SU-DHL-6 (cell line): Measurements from ENCODE around the gene NPC2.

Experiments
- H2AFZ ChIP-seq: fragments of 200-600 bp; sonication (generic); 2 replicates; pipeline ENCODE4 v1.6.1; 2014; ENCODE audit warnings: low read depth, mild to moderate bottlenecking, moderate library complexity, mixed read lengths, antibody characterized with exemption, low read length; ENCODE audit not compliant: severe bottlenecking
- H3F3A ChIP-seq: fragments of 200-600 bp; shearing (Covaris generic); 2 replicates; pipeline ENCODE4 v1.6.0; 2016; ENCODE audit warnings: antibody characterized with exemption, mild to moderate bottlenecking; ENCODE audit not compliant: insufficient read depth
- H3K27ac ChIP-seq: fragments of 200-600 bp; sonication (generic); 2 replicates; pipeline ENCODE4 v1.5.1; 2016; ENCODE audit warnings: low read depth, mild to moderate bottlenecking, low read length, moderate library complexity, mixed read lengths
- H3K27me3 ChIP-seq: fragments of 200-600 bp; sonication (generic), shearing (Covaris generic); 2 replicates; pipeline ENCODE4 v1.6.0; 2014; ENCODE audit warnings: mild to moderate bottlenecking, low read length
- H3K36me3 ChIP-seq: fragments of 200-600 bp; sonication (generic); 2 replicates; pipeline ENCODE4 v1.6.1; 2014; ENCODE audit warnings: mild to moderate bottlenecking, low read length, mixed read lengths
- H3K4me2 ChIP-seq: fragments of 300-600, 200-600 bp; shearing (Covaris generic), sonication (generic); 2 replicates; pipeline ENCODE4 v1.6.0; 2014; ENCODE audit warnings: low read length, low read depth, mild to moderate bottlenecking; ENCODE audit not compliant: poor library complexity, severe bottlenecking
- H3K4me3 ChIP-seq: fragments of 200-600 bp; sonication (generic); 2 replicates; pipeline ENCODE4 v1.5.1; 2014; ENCODE audit warnings: antibody characterized with exemption, low read length, mild to moderate bottlenecking, mixed read lengths; ENCODE audit not compliant: insufficient read depth, poor library complexity, severe bottlenecking
- H3K79me2 ChIP-seq: fragments of 200-600 bp; sonication (generic); 2 replicates; pipeline ENCODE4 v1.6.1; 2014; ENCODE audit warnings: mild to moderate bottlenecking, low read length, moderate library complexity; ENCODE audit not compliant: insufficient read depth
- H3K9ac ChIP-seq: fragments of 200-600 bp; sonication (generic); 2 replicates; pipeline ENCODE4 v1.7.0; 2014; ENCODE audit warnings: mild to moderate bottlenecking, low read length
- H3K9me2 ChIP-seq: fragments of 200-600 bp; sonication (generic); replicated peaks from 2 replicates; pipeline ENCODE4 v1.6.1; 2014; ENCODE audit warnings: low read length; ENCODE audit not compliant: insufficient read depth
- H3K9me3 ChIP-seq: fragments of 200-600 bp; sonication (generic); 2 replicates; pipeline ENCODE4 v1.6.1; 2014; ENCODE audit warnings: low read length, mixed read lengths; ENCODE audit not compliant: insufficient read depth
- H4K20me1 ChIP-seq: fragments of 200-600 bp; sonication (generic); 2 replicates; pipeline ENCODE4 v1.6.1; 2014; ENCODE audit warnings: low read depth, mild to moderate bottlenecking, antibody characterized with exemption, low read length, moderate library complexity, mixed read lengths
- CTCF ChIP-seq: fragments of 200-600 bp; sonication (generic); IDR thresholded peaks from one replicate; pipeline ENCODE4 v1.5.1; 2017; ENCODE audit warnings: antibody characterized with exemption, mild to moderate bottlenecking, low read length, moderate library complexity; ENCODE audit not compliant: insufficient read depth, poor library complexity, severe bottlenecking
- EZH2phosphoT487 ChIP-seq: fragments of 200-600 bp; sonication (generic), shearing (Covaris generic); conservative IDR thresholded peaks from 2 replicates; pipeline ENCODE4 v1.6.1; 2018; ENCODE audit warnings: mild to moderate bottlenecking, antibody characterized with exemption, low read length, moderate library complexity, mixed read lengths

NPC2 gene

DNA sequence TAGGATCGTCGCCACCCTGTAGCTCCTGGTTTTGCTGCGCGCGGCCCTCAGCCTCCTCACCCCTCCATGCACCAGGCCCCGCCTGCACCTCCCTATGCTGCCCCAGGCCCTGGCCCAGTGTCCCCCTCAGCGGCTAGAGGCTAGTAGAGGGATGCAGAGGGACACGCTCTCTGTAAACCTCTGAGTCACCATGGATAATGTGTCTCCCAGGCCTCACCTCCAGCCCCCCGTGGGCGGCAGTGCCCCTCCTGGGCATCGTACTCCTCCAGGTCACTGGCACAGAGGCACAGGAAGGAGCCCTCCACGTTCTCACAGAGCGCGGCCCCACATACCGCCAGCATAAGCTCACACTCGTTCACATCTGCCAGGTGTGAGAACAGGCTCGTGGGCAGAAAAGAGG lies 12.7 kb upstream of the NPC2 start:
- Histone ChIP-seq H3K9me2 (no peaks in the 10 kb centered on the region), H2AFZ (no peak overlapping the region), H3K27ac (no peak overlapping the region), H3K79me2 (no peaks in the 10 kb centered on the region), H3K4me2 (no peak overlapping the region), H3K27me3 (no peaks in the 10 kb centered on the region), H3K36me3 (no peaks in the 10 kb centered on the region), H4K20me1 (no peaks in the 10 kb centered on the region), H3K9me3 (no peaks in the 10 kb centered on the region), H3K4me3 (no peak overlapping the region), H3K9ac (no peak overlapping the region), H3F3A (no peaks in the 10 kb centered on the region)
- TF ChIP-seq EZH2phosphoT487 (no peak), CTCF (no peak)

GRCh38 chr14:74504874-74505720 lies 12.0 kb upstream of the NPC2 start:
- no peaks in the 10 kb centered on the region for H3K9me2 ChIP-seq
- H3K4me2 ChIP-seq, result no peak overlapping the region
- H3K36me3 ChIP-seq, result no peaks in the 10 kb centered on the region
- no peaks in the 10 kb centered on the region for H3K27me3 ChIP-seq
- TF ChIP-seq EZH2phosphoT487 (no peak), CTCF (no peak)
- no peak overlapping the region for H2AFZ ChIP-seq
- H3K27ac ChIP-seq, result no peak overlapping the region
- no peaks in the 10 kb centered on the region for H3K9me3 ChIP-seq
- H3K9ac ChIP-seq, result no peak overlapping the region
- H3F3A ChIP-seq, result no peaks in the 10 kb centered on the region
- H3K79me2 ChIP-seq, result no peaks in the 10 kb centered on the region
- no peak overlapping the region for H3K4me3 ChIP-seq
- H4K20me1 ChIP-seq, result no peaks in the 10 kb centered on the region

DNA sequence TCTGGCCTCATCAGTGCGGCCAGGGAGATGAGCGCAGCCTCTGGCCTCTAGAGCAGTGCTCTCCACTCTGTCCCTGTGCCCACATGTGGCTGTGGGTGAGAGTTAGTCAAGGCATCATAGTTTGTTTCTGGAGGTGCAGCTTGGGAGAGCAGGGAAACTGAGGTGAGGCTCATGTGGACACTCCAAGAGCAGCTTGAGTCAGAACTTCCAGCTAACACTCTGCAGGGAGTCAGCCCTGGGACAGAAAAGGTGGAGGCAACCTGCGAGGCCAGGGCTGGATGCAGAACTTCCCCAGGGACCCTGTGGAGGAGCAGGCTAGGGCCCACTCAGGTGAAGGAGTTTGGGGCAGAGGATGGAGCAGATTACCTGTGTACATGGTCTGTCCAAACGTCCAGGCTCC lies 11.3 kb upstream of the NPC2 start:
- Histone ChIP-seq H3K4me3 (no peak overlapping the region), H3K9me2 (no peaks in the 10 kb centered on the region), H2AFZ (no peak overlapping the region), H3K27me3 (no peaks in the 10 kb centered on the region), H3K4me2 (no peak overlapping the region), H3K27ac (no peak overlapping the region), H4K20me1 (no peaks in the 10 kb centered on the region), H3K36me3 (no peaks in the 10 kb centered on the region), H3K9me3 (no peaks in the 10 kb centered on the region), H3K79me2 (no peaks in the 10 kb centered on the region), H3K9ac (no peak overlapping the region), H3F3A (no peaks in the 10 kb centered on the region)
- no peak for TF ChIP-seq EZH2phosphoT487
- TF ChIP-seq CTCF, result no peak
